Neural cell (in vitro differentiated cells): ENCODE data around the gene RHO.

Source experiments
- EP300 ChIP-seq: fragments of 450-650 bp; conservative IDR thresholded peaks from 2 replicates; pipeline ENCODE4 v1.6.1; 2014; ENCODE audit warnings: antibody characterized with exemption, mild to moderate bottlenecking, moderate library complexity; ENCODE audit not compliant: poor library complexity, severe bottlenecking
- EZH2 ChIP-seq: fragments of 200-600, 300-800 bp; shearing (Covaris generic), sonication (generic); IDR thresholded peaks from 2 replicates; pipeline ENCODE4 v1.6.1; 2014; ENCODE audit warnings: antibody characterized with exemption, low read length, borderline replicate concordance, mild to moderate bottlenecking; ENCODE audit not compliant: insufficient read depth, poor library complexity, severe bottlenecking
- MXI1 ChIP-seq: fragments of 450-650 bp; conservative IDR thresholded peaks from 2 replicates; pipeline ENCODE4 v1.6.1; 2014; ENCODE audit warnings: antibody characterized with exemption, mild to moderate bottlenecking; ENCODE audit not compliant: poor library complexity, severe bottlenecking
- POLR2AphosphoS5 ChIP-seq: IDR thresholded peaks from 2 replicates; pipeline ENCODE4 v1.6.1; 2012
- RAD21 ChIP-seq: fragments of 450-650 bp; conservative IDR thresholded peaks from 2 replicates; pipeline ENCODE4 v1.6.1; 2014; ENCODE audit warnings: antibody characterized with exemption, mild to moderate bottlenecking, moderate library complexity
- REST ChIP-seq: IDR thresholded peaks from 2 replicates; pipeline ENCODE4 v1.6.1; 2012; ENCODE audit warnings: borderline replicate concordance
- SMC3 ChIP-seq: fragments of 450-650 bp; conservative IDR thresholded peaks from 2 replicates; pipeline ENCODE4 v1.6.1; 2014; ENCODE audit warnings: antibody characterized with exemption, mild to moderate bottlenecking, moderate library complexity; ENCODE audit not compliant: poor library complexity
- TAF1 ChIP-seq: IDR thresholded peaks from 2 replicates; pipeline ENCODE4 v1.6.1; 2012; ENCODE audit warnings: low read depth
- TF ChIP-seq, protein P1 (sequence below): fragments of 450-650 bp; IDR thresholded peaks from 2 replicates; pipeline ENCODE4 v1.5.1; 2014; ENCODE audit warnings: antibody characterized with exemption, mild to moderate bottlenecking, moderate library complexity; ENCODE audit not compliant: poor library complexity, severe bottlenecking

- TF ChIP-seq, protein P1, sequence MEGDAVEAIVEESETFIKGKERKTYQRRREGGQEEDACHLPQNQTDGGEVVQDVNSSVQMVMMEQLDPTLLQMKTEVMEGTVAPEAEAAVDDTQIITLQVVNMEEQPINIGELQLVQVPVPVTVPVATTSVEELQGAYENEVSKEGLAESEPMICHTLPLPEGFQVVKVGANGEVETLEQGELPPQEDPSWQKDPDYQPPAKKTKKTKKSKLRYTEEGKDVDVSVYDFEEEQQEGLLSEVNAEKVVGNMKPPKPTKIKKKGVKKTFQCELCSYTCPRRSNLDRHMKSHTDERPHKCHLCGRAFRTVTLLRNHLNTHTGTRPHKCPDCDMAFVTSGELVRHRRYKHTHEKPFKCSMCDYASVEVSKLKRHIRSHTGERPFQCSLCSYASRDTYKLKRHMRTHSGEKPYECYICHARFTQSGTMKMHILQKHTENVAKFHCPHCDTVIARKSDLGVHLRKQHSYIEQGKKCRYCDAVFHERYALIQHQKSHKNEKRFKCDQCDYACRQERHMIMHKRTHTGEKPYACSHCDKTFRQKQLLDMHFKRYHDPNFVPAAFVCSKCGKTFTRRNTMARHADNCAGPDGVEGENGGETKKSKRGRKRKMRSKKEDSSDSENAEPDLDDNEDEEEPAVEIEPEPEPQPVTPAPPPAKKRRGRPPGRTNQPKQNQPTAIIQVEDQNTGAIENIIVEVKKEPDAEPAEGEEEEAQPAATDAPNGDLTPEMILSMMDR, result no peak
- TF ChIP-seq POLR2AphosphoS5 (no peak), TAF1 (no peak), REST (no peak), EP300 (peak; percentile 18), EZH2 (no peak), RAD21 (no peak), MXI1 (no peak), SMC3 (no peak)
Observed at GRCh38 chr3:129553719-129554118, 25.3 kb downstream of the RHO start.
